GM18502 (cell line): ENCODE results near the gene CKAP5.
"Not testable (repeated sequence)": the region's sequence is repeated elsewhere in the genome, so short reads cannot be mapped to it uniquely, and the experiment has no call there.

ENCODE experiments used
- ATAC-seq: cut with Tn5 transposase; IDR thresholded peaks from one replicate; pipeline ENCODE4 v1.9.1; 2021; ENCODE audit warnings: mild to moderate bottlenecking; ENCODE audit not compliant: unreplicated experiment, poor library complexity

Gene CKAP5

GRCh38 chr11:46799725-46800124 is 46.4 kb downstream of the CKAP5 start:
- not testable (repeated sequence) for ATAC-seq

DNA sequence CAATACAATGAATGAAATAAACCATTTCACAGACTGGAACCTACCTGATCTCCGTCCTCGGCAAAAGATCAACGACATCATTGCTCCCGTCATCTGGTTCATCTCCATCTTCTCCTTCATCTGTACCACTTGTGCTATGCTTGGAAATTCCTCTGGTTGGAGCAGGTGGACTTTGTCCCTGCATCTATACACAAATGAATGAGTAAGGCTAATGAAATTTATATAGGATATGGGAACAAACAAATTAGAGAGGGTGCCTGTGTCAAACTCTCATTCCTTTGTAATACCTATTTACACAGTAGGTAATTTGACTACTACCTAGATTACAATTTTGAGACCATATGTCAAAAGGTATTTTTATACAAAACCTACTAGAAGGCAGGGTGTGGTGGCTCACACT is 67.7 kb downstream of the CKAP5 start:
- ATAC-seq, result no peak

DNA sequence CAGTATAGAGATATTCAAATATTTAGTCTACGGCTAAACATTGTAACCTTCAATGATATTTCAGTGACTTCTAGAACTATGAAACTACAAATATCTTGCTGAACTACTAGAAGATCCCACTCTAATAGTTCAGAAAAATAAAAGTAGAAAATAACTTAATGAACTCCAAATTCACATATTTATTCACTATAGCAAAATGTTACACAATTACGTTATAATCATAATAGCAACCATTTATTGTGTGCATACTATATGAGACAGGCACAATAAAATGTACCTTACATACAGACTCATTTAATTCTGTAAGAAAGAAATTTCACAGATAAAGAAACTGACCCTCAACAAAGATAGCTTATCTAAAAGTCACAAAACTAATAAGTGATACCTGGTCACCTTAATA is 69.2 kb downstream of the CKAP5 start:
- no peak for ATAC-seq

- ATAC-seq, result no peak
Observed at GRCh38 chr11:46769636-46770221, 76.4 kb downstream of the CKAP5 start.

DNA sequence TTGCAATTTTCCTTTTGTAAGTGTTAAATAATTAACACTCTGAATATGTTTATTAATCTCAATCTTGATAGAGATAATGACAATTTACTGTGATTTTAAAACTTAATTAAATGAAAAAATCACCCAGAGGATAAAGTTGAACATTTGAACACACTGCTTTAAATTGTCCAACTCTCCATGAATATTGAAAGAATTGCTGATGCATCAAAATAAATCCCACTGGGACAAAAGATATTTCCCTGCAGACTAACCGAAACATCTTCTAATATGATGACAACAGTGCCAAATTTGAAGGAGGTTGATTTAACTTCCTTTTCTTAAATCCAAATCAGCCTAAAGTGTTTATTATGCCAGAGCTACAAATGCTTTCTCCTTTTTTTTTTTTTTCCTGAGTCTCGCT is 79.4 kb downstream of the CKAP5 start:
- ATAC-seq, result no peak

DNA sequence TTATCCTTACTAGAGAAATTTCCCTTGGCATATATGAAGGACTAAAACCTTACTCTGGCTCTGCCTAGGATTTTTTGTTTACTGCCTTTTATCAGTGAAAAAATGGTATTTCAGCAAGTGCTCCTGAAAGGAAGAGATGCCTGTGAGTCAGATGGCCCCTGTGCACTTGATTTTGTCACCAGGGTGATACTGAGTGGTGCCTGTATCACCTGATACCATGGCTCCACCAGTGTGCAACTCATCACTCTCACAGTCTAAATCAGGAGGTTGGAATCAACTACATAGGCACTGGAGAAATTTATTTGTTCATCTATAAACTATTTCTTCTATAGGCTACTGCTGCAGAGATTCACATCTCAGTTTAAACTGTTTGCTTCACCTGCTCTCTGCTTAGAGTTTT is 83.8 kb downstream of the CKAP5 start:
- ATAC-seq, result no peak

DNA sequence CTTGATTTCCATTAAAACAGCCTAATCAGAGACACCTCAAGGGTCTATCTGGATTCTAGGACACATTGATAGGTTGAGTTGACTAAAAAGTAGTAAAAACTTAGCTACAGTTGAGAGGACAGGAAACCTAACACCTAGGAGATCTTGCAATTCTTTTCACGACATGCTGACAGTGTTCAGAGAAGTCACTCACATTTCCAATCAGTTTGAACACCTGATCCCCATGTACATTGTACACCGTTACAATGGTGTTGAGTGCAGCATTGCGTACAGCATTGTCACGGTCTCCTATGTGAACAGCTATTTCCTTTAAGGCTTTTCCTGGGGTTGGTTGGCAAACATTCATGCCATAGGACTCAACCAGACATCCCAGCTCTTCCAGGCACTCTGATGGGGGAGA is 84.3 kb downstream of the CKAP5 start:
- no peak for ATAC-seq

DNA sequence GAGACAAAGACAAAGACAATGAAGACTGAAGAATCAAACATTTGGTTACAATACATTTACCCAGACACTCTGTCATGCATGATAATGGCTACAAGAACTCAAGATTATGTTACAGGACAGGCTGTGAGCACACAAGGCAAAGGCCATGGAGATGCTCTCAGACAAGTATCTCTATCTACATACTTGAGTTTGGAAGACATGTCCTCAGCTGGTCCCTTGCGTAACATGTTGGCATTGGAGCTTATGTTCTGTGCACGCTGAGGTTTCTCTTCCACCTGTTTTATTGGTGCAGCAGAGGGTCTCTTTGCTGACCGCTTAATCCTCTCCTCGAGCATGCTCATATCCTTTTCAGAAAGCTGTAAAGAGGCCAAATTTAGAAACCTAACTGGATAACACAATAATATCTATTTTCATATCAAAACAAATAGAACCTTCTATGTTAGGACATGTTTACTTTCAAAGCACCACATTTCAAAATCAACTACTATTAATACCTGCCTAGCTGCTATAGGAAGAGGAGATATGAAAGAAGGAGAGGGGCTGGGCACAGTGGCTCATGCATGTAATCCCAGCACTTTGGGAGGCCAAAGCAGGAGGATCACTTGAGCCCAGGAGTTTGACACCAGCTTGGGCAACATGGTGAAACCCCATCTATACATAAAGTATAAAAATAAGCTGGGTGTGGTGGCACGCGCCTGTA is 85.5 kb downstream of the CKAP5 start:
- no peak for ATAC-seq

DNA sequence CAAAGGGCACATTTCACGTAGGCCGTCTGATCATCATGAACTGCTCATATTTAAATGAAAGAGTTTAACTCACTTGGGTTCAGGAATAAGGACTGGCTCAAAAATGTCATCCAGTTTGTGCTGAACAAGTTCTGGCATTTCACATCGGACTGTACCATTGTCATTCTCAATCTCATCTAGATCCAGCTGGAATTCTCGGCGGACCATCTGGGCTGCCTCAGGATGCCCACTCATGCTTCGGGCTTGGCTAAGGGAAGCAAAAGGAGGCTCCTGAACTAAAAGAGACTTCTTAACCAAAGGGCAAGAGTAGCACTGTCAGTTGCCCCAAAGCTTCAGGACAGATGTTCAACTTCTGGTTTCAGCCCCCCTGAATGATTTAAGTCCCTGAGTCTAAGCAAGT is 86.9 kb downstream of the CKAP5 start:
- no peak for ATAC-seq

- ATAC-seq, result no peak
Observed at GRCh38 chr11:46755962-46756361, 90.1 kb downstream of the CKAP5 start.

GRCh38 chr11:46747150-46747549 is 98.9 kb downstream of the CKAP5 start:
- ATAC-seq, result no peak

DNA sequence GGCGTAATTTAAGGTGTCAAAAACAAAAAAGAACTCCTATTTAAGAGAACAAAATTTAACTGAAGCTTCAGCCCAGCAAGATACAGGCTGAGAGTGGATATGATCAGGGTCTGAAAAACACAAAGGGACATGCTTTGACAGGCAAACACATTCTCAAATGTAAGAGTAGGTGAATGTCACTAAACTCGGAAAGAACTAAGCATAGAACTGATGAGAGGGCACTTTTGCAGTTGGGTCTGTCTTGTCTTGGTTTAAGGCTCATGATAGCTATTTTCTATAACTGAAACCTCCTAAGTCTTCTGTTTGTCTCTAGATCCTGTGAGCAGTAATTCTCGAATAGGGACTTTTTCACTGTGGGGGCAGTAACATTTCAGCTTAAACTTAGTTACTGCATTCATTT is 100.1 kb downstream of the CKAP5 start:
- ATAC-seq, result no peak

GRCh38 chr11:46745328-46745727 is 100.8 kb downstream of the CKAP5 start:
- no peak for ATAC-seq

GRCh38 chr11:46743693-46744339 is 102.3 kb downstream of the CKAP5 start:
- ATAC-seq, result no peak

GRCh38 chr11:46743043-46743442 is 103.0 kb downstream of the CKAP5 start:
- ATAC-seq, result no peak

DNA sequence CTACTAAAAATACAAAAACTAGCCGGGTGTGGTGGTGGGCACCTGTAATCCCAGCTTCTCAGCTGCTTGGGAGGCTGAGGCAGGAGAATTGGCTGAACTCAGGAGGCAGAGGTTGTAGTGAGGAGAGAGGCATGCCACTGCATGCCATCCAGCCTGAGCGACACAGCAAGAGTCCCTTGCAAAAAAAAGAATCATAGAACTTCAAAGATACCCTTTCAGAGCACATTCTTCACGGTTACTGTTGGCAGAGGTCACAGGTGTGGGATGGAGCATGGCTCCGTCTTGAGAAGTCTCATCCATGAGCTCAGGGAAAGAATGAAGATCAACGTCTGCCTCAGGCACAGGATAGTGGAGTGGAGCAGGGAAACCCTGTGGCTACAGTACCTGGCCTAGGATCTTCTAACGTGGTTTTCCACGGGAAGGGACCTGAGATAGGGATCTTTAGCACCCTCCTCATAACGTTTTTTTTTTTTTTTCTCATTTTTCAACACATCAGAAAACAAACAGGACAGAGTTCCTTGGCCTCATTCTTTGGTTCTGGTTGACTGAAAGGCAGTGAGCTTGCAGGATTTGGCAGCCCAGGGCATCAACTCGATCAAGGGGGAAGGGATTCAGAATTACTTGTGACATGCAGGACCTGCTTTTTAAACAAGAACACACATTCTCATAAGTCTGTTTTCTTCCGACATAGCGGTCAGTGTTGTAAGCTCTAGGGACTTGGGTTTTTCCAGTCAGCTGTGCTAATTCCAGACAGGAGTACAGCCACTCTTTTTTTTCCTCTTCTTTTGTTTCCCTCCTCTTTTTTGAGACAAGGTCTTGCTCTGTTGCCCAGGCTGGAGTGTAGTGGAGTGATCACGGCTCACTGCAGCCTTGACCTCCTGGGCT is 104.2 kb downstream of the CKAP5 start:
- no peak for ATAC-seq

DNA sequence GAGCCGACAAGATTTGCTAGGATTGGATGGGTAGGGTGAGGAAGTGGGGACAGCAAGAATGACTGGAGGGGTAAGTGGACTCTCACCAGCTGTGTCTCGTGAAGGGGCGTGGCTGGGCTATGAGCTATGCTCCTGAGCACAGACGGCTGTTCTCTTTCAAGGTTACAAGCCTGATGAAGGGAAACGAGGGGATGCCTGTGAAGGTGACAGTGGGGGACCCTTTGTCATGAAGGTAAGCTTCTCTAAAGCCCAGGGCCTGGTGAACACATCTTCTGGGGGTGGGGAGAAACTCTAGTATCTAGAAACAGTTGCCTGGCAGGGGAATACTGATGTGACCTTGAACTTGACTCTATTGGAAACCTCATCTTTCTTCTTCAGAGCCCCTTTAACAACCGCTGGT is 107.2 kb downstream of the CKAP5 start:
- no peak for ATAC-seq

- ATAC-seq, result no peak
Observed at GRCh38 chr11:46737699-46738098, 108.4 kb downstream of the CKAP5 start.

GRCh38 chr11:46736615-46737014 is 109.5 kb downstream of the CKAP5 start:
- ATAC-seq, result no peak

DNA sequence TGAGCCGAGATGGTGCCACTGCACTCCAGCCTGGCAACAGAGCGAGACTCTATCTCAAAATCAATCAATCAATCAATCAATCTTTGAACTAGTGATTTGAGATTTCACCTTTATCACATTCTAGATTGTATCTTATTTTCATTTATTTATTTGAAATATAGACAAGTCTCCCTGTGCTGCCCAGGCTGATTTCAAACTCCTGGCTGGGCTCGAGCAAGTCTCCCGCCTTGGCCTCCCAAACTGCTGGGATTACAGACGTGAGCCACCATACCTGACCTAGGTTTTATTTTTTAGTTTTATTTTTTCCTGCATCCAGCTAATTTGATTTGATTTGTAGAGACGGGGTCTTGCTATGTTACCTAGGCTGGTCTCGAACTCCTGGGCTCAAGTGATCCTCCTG is 109.9 kb downstream of the CKAP5 start:
- ATAC-seq, result no peak

GRCh38 chr11:46733234-46733633 is 112.8 kb downstream of the CKAP5 start:
- ATAC-seq, result no peak
